NCI-H2081 treated with DMSO at 0.1 percent for 48 hours (cell line): ENCODE results near the gene CYTH2.

Source experiments
- DNase-seq: peaks from one replicate; lab custom pipeline; 2025; lab: John Stamatoyannopoulos, UW

Gene CYTH2

GRCh38 chr19:48469289-48469881 lies at the start of gene CYTH2:
CYTH2 (plus strand) TSS chr19:48469369; CDS start chr19:48469508, 139 bp downstream.
- peak; percentile 16 for DNase-seq

- DNase-seq: no peak
Measured at GRCh38 chr19:48421548-48421947, 47.6 kb upstream of the CYTH2 start.

- no peak for DNase-seq
Measured at GRCh38 chr19:48424694-48425219, 44.4 kb upstream of the CYTH2 start.

GRCh38 chr19:48428670-48429069 lies 40.5 kb upstream of the CYTH2 start:
- no peak for DNase-seq

- DNase-seq: no peak
Measured at GRCh38 chr19:48433337-48433736, 35.8 kb upstream of the CYTH2 start.

GRCh38 chr19:48436586-48436985 lies 32.6 kb upstream of the CYTH2 start:
- DNase-seq: no peak

- DNase-seq: no peak
Measured at GRCh38 chr19:48441360-48442050, 27.7 kb upstream of the CYTH2 start.

- DNase-seq: no peak
Measured at GRCh38 chr19:48442116-48443035, 26.8 kb upstream of the CYTH2 start.

- no peak for DNase-seq
Measured at GRCh38 chr19:48443256-48443655, 25.9 kb upstream of the CYTH2 start.

GRCh38 chr19:48443731-48444128 lies 25.4 kb upstream of the CYTH2 start:
- no peak for DNase-seq

GRCh38 chr19:48444129-48444935 lies 24.8 kb upstream of the CYTH2 start:
- DNase-seq: no peak

GRCh38 chr19:48444936-48445200 lies 24.3 kb upstream of the CYTH2 start:
- DNase-seq: no peak

- peak; percentile 77 for DNase-seq
Measured at GRCh38 chr19:48445256-48445605, 23.9 kb upstream of the CYTH2 start.

GRCh38 chr19:48445606-48446481 lies 23.3 kb upstream of the CYTH2 start, which contains the start of gene GRWD1:
GRWD1 (plus strand) TSS chr19:48445983; CDS start chr19:48446006, 23 bp downstream.
- peak; percentile 90 for DNase-seq

GRCh38 chr19:48446579-48446978 lies 22.6 kb upstream of the CYTH2 start:
- DNase-seq: no peak

GRCh38 chr19:48448563-48448962 lies 20.6 kb upstream of the CYTH2 start:
- DNase-seq: no peak

GRCh38 chr19:48450441-48450840 lies 18.7 kb upstream of the CYTH2 start:
- no peak for DNase-seq

- no peak for DNase-seq
Measured at GRCh38 chr19:48450863-48451262, 18.3 kb upstream of the CYTH2 start.

- no peak for DNase-seq
Measured at GRCh38 chr19:48451624-48452023, 17.5 kb upstream of the CYTH2 start.

- no peak for DNase-seq
Measured at GRCh38 chr19:48452289-48453190, 16.6 kb upstream of the CYTH2 start.
